Chondrocyte (in vitro differentiated cells): ENCODE data around the gene RUNX3. TPM values are rescaled to one million over a fixed set of nuclear protein-coding genes. Genes with fewer than 3 reads are reported as not detected.
"Not testable (repeated sequence)": the region's sequence is repeated elsewhere in the genome, so short reads cannot be mapped to it uniquely, and the experiment has no call there.

ENCODE experiments used
- DNase-seq: peaks from one replicate; pipeline ENCODE4 v3.0.0; 2021; ENCODE audit warnings: mixed read lengths, low spot score
- H3K27ac Mint-ChIP-seq: one replicate; pipeline ENCODE4 v1.8.0; 2021; ENCODE audit warnings: mild to moderate bottlenecking, moderate library complexity, mixed read lengths; ENCODE audit not compliant: unreplicated experiment
- H3K27me3 Mint-ChIP-seq: 2 replicates; pipeline ENCODE4 v1.8.0; 2021; ENCODE audit warnings: low read depth, mixed read lengths
- H3K36me3 Mint-ChIP-seq: 2 replicates; pipeline ENCODE4 v1.8.0; 2021; ENCODE audit warnings: low read depth, mixed read lengths
- H3K4me1 Mint-ChIP-seq: 2 replicates; pipeline ENCODE4 v1.8.0; 2021; ENCODE audit warnings: low read depth, mild to moderate bottlenecking, mixed read lengths
- H3K4me3 Mint-ChIP-seq: one replicate; pipeline ENCODE4 v1.8.0; 2021; ENCODE audit warnings: mild to moderate bottlenecking, moderate library complexity, mixed read lengths; ENCODE audit not compliant: unreplicated experiment
- H3K9me3 Mint-ChIP-seq: 2 replicates; pipeline ENCODE4 v1.8.0; 2021; ENCODE audit warnings: low read depth, mixed read lengths
- CTCF ChIP-seq: fragments of 200-600 bp; sonication (generic); IDR thresholded peaks from 2 replicates; pipeline ENCODE4 v1.5.0; 2021; ENCODE audit warnings: antibody characterized with exemption, mild to moderate bottlenecking, moderate library complexity
- total RNA-seq: library from RNA; stranded (reverse); gene quantifications from 3 replicates; pipeline ENCODE4 v1.2.1, GENCODE V29; 2021

Gene RUNX3
- total RNA-seq, 1 donor from 2014 or later: 1.8 TPM

GRCh38 chr1:24894002-24894401 is 36.1 kb downstream of the RUNX3 start:
- H3K36me3 Mint-ChIP-seq: peaks cover 4% of the 10 kb centered on the region
- H3K9me3 Mint-ChIP-seq: peaks cover 9% of the 10 kb centered on the region
- H3K4me1 Mint-ChIP-seq: no peaks in the 10 kb centered on the region
- DNase-seq: peak; percentile 21
- no peak overlapping the region for H3K4me3 Mint-ChIP-seq
- no peaks in the 10 kb centered on the region for H3K27me3 Mint-ChIP-seq
- no peak for TF ChIP-seq CTCF
- H3K27ac Mint-ChIP-seq: no peak overlapping the region

GRCh38 chr1:24893431-24893830 is 36.6 kb downstream of the RUNX3 start:
- H3K36me3 Mint-ChIP-seq: peaks cover 4% of the 10 kb centered on the region
- TF ChIP-seq CTCF: no peak
- H3K27me3 Mint-ChIP-seq: no peaks in the 10 kb centered on the region
- H3K4me3 Mint-ChIP-seq: no peak overlapping the region
- H3K9me3 Mint-ChIP-seq: peaks cover 9% of the 10 kb centered on the region
- no peaks in the 10 kb centered on the region for H3K4me1 Mint-ChIP-seq
- DNase-seq: peak; percentile 34
- no peak overlapping the region for H3K27ac Mint-ChIP-seq

- Mint-ChIP-seq H3K27me3 (no peaks in the 10 kb centered on the region), H3K4me3 (no peak overlapping the region), H3K9me3 (peaks cover 9% of the 10 kb centered on the region), H3K36me3 (peaks cover 4% of the 10 kb centered on the region), H3K27ac (no peak overlapping the region), H3K4me1 (no peaks in the 10 kb centered on the region)
- DNase-seq: peak; percentile 11
- TF ChIP-seq CTCF: no peak
Measured at GRCh38 chr1:24892188-24893153, 37.6 kb downstream of the RUNX3 start.

- peaks cover 11% of the 10 kb centered on the region for H3K9me3 Mint-ChIP-seq
- not testable (repeated sequence) for H3K4me1 Mint-ChIP-seq, H3K4me3 Mint-ChIP-seq, H3K27me3 Mint-ChIP-seq, H3K36me3 Mint-ChIP-seq, DNase-seq, H3K27ac Mint-ChIP-seq
Measured at GRCh38 chr1:24891367-24891766, 38.7 kb downstream of the RUNX3 start.

- Mint-ChIP-seq H3K4me3 (no peak overlapping the region), H3K4me1 (no peaks in the 10 kb centered on the region), H3K9me3 (peaks cover 11% of the 10 kb centered on the region), H3K27ac (no peak overlapping the region), H3K27me3 (no peaks in the 10 kb centered on the region), H3K36me3 (peaks cover 4% of the 10 kb centered on the region)
- no peak for TF ChIP-seq CTCF
- peak; percentile 2 for DNase-seq
Measured at GRCh38 chr1:24890887-24891286, 39.2 kb downstream of the RUNX3 start.
